Fibroblast of pulmonary artery (primary cell): ENCODE results near the gene SDSL.

Experiments
- DNase-seq: peaks from one replicate; pipeline ENCODE4 v3.0.0-alpha.2; 2010; ENCODE audit warnings: low read depth
- H3K4me3 ChIP-seq: replicated peaks from 2 replicates; pipeline ENCODE4 v1.5.1; 2011; ENCODE audit warnings: low read depth, mild to moderate bottlenecking, control low read depth, low read length, moderate library complexity
- CTCF ChIP-seq: IDR thresholded peaks from 2 replicates; pipeline ENCODE4 v1.5.1; 2011; ENCODE audit warnings: mild to moderate bottlenecking, control low read depth, low read length, inconsistent platforms; ENCODE audit errors: missing control alignments

SDSL gene

DNA sequence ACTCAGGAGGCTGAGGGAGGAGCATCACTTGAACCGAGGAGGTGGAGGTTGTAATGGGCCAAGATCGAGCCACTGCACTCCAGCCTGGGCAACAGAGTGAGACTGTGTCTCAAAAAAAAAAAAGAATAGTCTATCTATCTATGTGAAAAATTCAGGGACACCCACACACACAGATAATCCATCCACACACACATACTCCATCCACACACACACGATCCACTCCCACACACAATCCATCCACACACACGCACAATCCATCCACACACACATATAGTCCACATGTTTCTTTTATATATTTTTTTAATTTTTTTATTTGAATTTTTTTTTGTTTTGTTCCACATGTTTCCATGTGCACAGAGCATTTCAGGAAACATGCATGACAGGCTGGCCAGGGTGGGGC lies 21.8 kb upstream of the SDSL start:
- DNase-seq, result no peak
- no peak for TF ChIP-seq CTCF
- H3K4me3 ChIP-seq, result no peak overlapping the region

- H3K4me3 ChIP-seq, result no peak overlapping the region
- TF ChIP-seq CTCF, result no peak
- DNase-seq, result no peak
Measured at GRCh38 chr12:113401066-113402000, 20.8 kb upstream of the SDSL start.

DNA sequence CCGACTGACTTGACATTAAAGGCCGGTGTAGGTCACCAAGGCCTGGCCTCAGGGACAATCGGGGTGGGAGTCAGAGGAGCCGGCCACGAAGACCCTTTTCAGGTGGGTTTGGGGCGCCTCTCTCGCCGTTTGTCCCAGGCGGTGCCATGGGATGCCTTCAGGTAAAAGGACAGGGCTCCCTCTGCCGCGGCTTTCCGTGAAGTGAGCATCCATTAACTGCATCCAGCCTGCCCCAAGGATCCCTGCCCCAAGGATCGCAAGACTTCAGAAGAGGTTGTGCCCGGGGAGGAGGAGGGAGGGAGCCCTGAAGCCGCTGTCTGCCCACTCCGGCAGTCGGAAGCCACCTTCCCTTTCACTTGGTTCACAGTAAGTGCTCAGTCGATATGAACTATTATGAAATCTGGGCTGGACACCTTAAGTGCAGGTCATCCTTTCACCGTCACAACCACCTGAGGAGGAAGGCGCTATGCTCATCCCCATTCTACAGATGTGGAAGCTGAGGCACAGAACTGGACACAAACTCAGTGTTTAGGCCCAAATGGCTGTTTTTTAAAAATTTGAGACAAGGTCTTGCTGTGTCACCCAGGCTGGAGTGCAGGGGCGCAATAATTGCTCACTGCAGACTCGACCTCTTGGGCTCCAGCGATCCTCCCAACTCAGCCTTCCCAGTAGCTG lies 19.5 kb upstream of the SDSL start:
- no peak for DNase-seq
- TF ChIP-seq CTCF, result no peak
- no peak overlapping the region for H3K4me3 ChIP-seq

- DNase-seq, result peak; percentile 85
- peak within 1 kb of the TSS; percentile 37 for H3K4me3 ChIP-seq
- TF ChIP-seq CTCF, result no peak
Measured at GRCh38 chr12:113403435-113404415, 18.5 kb upstream of the SDSL start, which contains the start of gene SDS. Gene SDS, minus strand, starts transcription at chr12:113403887. Its CDS starts 4,179 bp downstream, at chr12:113399708.

- no peak for TF ChIP-seq CTCF
- no peak for DNase-seq
- H3K4me3 ChIP-seq, result no peak overlapping the region
Measured at GRCh38 chr12:113405694-113406093, 16.5 kb upstream of the SDSL start.

DNA sequence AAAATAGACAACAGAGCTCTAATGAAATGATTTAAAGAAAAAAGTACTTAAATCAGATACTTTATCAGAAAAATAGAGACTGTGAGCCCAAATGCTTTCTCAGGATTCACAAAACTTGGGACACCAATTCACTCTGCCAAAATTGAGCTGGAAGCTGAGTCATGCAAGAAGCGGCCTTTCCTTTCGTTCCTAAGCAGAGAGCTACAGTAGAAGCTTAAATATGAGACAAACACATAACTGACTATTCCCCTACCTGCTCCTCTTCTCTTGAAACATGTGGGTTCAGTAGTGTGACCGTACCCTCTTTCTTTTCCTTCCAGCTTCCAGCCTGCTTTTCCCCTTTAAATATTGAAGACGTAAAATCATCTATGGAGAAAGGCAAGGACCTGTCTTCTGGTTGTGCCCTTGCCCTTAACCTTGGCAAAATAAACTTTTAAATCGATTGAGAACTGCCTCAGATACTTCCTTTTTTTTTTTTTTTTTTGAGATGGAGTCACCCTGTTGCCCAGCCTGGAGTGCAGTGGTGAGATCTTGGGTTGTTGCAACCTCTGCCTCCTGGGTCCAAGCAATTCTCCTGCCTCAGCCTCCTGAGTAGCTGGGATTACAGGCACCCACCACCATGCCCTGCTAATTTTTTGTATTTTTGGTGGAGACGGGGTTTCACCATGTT lies 14.1 kb upstream of the SDSL start:
- DNase-seq, result peak; percentile 74
- TF ChIP-seq CTCF, result no peak
- H3K4me3 ChIP-seq, result no peak overlapping the region
